Measurements from ENCODE around the gene PFDN1. TPM values are rescaled to one million over a fixed set of nuclear protein-coding genes. Genes with fewer than 3 reads are reported as not detected.

PFDN1 gene
- total RNA-seq, 1 experiment from 2014 or later: 71.9 TPM

DNA sequence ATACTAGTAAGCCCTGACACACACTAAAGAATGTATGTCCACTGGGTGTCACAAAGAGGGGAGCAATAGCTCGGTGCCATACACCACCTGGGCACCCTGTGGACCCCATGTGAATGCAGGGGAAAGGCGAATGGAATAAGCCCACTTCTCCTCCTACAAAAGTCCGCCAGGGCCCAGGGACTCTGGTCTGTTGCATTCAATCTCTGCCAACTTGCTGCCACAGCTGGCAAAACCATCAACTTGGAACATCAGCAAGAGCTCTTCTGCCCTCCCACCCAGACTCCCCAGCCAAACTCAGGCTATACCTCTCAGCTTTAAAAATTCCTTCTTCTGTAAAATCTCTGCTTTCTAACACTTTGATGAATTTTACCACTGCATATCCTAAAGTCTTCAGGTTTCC, 54.5 kb downstream of the PFDN1 start:
- H3K27me3 Mint-ChIP-seq (ENCODE audit: unreplicated experiment): no peaks in the 10 kb centered on the region
- no peak overlapping the region for H3K27ac Mint-ChIP-seq (ENCODE audit: unreplicated experiment)
- intact Hi-C loops (cut with micrococcal nuclease; ENCODE audit: unreplicated experiment): no loop called here
- TF ChIP-seq, protein P1, sequence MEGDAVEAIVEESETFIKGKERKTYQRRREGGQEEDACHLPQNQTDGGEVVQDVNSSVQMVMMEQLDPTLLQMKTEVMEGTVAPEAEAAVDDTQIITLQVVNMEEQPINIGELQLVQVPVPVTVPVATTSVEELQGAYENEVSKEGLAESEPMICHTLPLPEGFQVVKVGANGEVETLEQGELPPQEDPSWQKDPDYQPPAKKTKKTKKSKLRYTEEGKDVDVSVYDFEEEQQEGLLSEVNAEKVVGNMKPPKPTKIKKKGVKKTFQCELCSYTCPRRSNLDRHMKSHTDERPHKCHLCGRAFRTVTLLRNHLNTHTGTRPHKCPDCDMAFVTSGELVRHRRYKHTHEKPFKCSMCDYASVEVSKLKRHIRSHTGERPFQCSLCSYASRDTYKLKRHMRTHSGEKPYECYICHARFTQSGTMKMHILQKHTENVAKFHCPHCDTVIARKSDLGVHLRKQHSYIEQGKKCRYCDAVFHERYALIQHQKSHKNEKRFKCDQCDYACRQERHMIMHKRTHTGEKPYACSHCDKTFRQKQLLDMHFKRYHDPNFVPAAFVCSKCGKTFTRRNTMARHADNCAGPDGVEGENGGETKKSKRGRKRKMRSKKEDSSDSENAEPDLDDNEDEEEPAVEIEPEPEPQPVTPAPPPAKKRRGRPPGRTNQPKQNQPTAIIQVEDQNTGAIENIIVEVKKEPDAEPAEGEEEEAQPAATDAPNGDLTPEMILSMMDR (IDR thresholded peaks at IDR 0.05; ENCODE audit: unreplicated experiment): no peak
- peaks cover 65% of the 10 kb centered on the region for H3K36me3 Mint-ChIP-seq (ENCODE audit: insufficient read depth, unreplicated experiment)
- DNase-seq: no peak
- CTCF ChIA-PET: no interaction called here
- BruUV-seq (replicated peaks): no TSS peak
- no peaks in the 10 kb centered on the region for H3K9me3 Mint-ChIP-seq (ENCODE audit: low read depth, unreplicated experiment)
- peaks cover 38% of the 10 kb centered on the region for H3K4me1 Mint-ChIP-seq (ENCODE audit: low read depth, unreplicated experiment)
- H3K4me3 Mint-ChIP-seq (ENCODE audit: low read depth, unreplicated experiment): no peak overlapping the region

DNA sequence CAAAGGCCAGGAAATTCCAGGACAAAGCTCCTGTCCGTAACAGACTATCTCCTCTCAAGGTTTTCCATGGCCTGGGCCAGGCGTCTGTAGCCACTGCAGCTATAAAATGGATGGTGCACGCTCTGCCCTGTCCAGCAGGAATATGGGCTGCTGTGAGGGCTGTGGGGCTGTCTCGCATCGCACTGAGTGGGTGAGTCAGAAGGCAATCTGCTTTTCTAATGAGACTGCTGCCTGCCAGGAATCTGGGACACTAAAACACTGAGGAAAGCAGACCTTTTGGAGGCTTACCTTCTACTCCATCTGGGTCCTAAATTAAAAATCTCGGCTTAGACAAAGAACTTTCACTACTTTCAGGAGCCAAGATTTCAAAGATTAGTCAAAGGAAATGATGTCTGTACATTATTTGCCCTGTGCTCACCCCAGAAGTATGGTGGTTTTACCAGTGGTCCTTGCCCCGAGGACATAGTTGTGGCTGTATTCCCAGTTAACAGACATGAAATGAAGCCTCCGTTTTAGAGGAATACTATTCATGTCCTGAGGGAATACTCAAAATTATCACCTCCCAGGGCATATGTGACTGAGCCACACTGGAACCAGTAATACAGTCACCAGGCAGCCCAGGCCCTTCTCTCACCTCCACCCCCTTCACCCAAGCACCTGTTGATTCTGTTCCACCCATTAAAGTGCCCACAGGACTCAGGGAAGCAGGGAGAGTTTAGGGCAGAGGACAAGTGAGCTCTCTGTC, 56.4 kb downstream of the PFDN1 start:
- Mint-ChIP-seq H3K36me3 (ENCODE audit: insufficient read depth, unreplicated experiment) (peaks cover 60% of the 10 kb centered on the region), H3K27ac (ENCODE audit: unreplicated experiment) (no peak overlapping the region), H3K27me3 (ENCODE audit: unreplicated experiment) (no peaks in the 10 kb centered on the region), H3K4me1 (ENCODE audit: low read depth, unreplicated experiment) (peaks cover 33% of the 10 kb centered on the region), H3K4me3 (ENCODE audit: low read depth, unreplicated experiment) (no peak overlapping the region), H3K9me3 (ENCODE audit: low read depth, unreplicated experiment) (no peaks in the 10 kb centered on the region)
- no TSS peak for BruUV-seq (replicated peaks)
- TF ChIP-seq, protein P1 (IDR thresholded peaks at IDR 0.05; ENCODE audit: unreplicated experiment): no peak
- intact Hi-C loops (cut with micrococcal nuclease; ENCODE audit: unreplicated experiment): no loop called here
- no peak for DNase-seq
- CTCF ChIA-PET: interaction anchor here (0.9 to 2.3 kb wide), 3 partner anchors 13 to 112 kb away, joined by 4 to 13 read pairs (median 4); no protein-coding TSS in a partner anchor

DNA sequence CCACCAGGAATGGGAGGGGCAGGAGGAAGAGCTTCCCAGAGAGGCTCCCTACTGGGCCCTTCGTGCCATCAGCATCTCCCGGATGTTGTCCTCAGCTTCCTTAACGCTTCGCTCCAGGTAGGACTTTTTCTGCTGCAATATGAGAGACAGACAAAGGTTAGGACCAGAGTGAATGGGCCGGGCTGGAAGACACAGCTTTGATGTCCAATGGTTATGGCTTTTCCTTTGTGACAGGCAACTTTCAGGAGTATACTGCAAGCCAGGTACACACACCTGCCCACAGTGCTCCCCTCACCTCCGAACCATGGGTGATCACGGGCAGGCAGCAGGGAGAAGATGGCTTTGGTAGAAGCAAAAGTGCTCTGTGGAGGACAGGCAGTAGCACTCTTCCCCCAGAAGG, 57.0 kb downstream of the PFDN1 start:
- H3K9me3 Mint-ChIP-seq (ENCODE audit: low read depth, unreplicated experiment): no peaks in the 10 kb centered on the region
- no peaks in the 10 kb centered on the region for H3K27me3 Mint-ChIP-seq (ENCODE audit: unreplicated experiment)
- TF ChIP-seq, protein P1 (IDR thresholded peaks at IDR 0.05; ENCODE audit: unreplicated experiment): no peak
- H3K4me1 Mint-ChIP-seq (ENCODE audit: low read depth, unreplicated experiment): peaks cover 37% of the 10 kb centered on the region
- intact Hi-C loops (cut with micrococcal nuclease; ENCODE audit: unreplicated experiment): no loop called here
- BruUV-seq (replicated peaks): no TSS peak
- DNase-seq: no peak
- peaks cover 63% of the 10 kb centered on the region for H3K36me3 Mint-ChIP-seq (ENCODE audit: insufficient read depth, unreplicated experiment)
- no peak overlapping the region for H3K27ac Mint-ChIP-seq (ENCODE audit: unreplicated experiment)
- CTCF ChIA-PET: interaction anchor here (0.9 to 8.5 kb wide), 4 partner anchors 101 to 113 kb away, joined by 4 to 169 read pairs (median 24); partner anchors contain the start of gene HBEGF
- no peak overlapping the region for H3K4me3 Mint-ChIP-seq (ENCODE audit: low read depth, unreplicated experiment)

DNA sequence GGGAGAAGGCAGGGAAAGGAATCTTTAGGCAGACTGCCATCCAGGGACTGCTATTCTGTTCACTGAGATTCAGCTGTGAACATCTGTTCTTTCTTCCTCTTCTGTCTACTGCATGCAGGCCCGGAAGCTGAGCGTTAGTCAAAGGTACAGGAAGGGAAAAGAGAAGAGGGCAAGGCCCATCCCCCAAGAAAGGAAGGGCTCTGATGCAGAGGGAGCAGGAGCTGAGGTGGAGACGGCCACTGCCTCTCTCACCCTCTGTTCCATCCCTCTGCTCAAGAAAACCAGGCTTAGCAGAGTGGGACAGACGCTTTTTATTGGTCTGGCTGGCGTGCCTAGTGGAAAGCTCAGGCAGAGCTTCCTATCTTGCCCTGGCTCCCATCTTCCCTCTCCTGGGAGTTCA, 57.6 kb downstream of the PFDN1 start:
- Mint-ChIP-seq H3K36me3 (ENCODE audit: insufficient read depth, unreplicated experiment) (peaks cover 62% of the 10 kb centered on the region), H3K27me3 (ENCODE audit: unreplicated experiment) (no peaks in the 10 kb centered on the region), H3K9me3 (ENCODE audit: low read depth, unreplicated experiment) (no peaks in the 10 kb centered on the region), H3K4me1 (ENCODE audit: low read depth, unreplicated experiment) (peaks cover 37% of the 10 kb centered on the region), H3K4me3 (ENCODE audit: low read depth, unreplicated experiment) (no peak overlapping the region), H3K27ac (ENCODE audit: unreplicated experiment) (peak overlapping the region; percentile 67)
- DNase-seq: no peak
- intact Hi-C loops (cut with micrococcal nuclease; ENCODE audit: unreplicated experiment): no loop called here
- TSS peak; percentile 82 for BruUV-seq (replicated peaks)
- TF ChIP-seq, protein P1 (IDR thresholded peaks at IDR 0.05; ENCODE audit: unreplicated experiment): no peak
- CTCF ChIA-PET: interaction anchor here (1.3 to 8.5 kb wide), 5 partner anchors 16 to 114 kb away, joined by 8 to 169 read pairs (median 13); partner anchors contain the start of gene HBEGF

Data from Calu3 (cell line).